Lung microvascular endothelial cell (primary cell): ENCODE measurements around the gene PPP2R5B. TPM values are rescaled to one million over a fixed set of nuclear protein-coding genes. Genes with fewer than 3 reads are reported as not detected.

ENCODE experiments used
- DNase-seq, 2 donors: peaks; one replicate each; pipeline versions ENCODE4 v3.0.0 to v3.0.0-alpha.2; 2010; ENCODE audit warnings: low read depth in 2 of 2
- total RNA-seq: library from RNA; depleted of rRNA; stranded (reverse); fragments of >200 nt; gene quantifications from 2 replicates; pipeline ENCODE4 v1.2.1, GENCODE V29; 2014

The PPP2R5B gene
- total RNA-seq, 1 donor from 2014 or later = 11.5 TPM

GRCh38 chr11:64928957-64929356 lies 4.5 kb downstream of the PPP2R5B start:
- DNase-seq = no peak

GRCh38 chr11:64929625-64930024 lies 5.1 kb downstream of the PPP2R5B start:
- DNase-seq = no peak

GRCh38 chr11:64930340-64930739 lies 5.9 kb downstream of the PPP2R5B start:
- DNase-seq = no peak

GRCh38 chr11:64931290-64931689 lies 6.8 kb downstream of the PPP2R5B start:
- no peak for DNase-seq

GRCh38 chr11:64932324-64932723 lies 7.8 kb downstream of the PPP2R5B start:
- DNase-seq = no peak

GRCh38 chr11:64933213-64933934 lies 8.9 kb downstream of the PPP2R5B start:
- no peak for DNase-seq

GRCh38 chr11:64933935-64934681 lies 9.6 kb downstream of the PPP2R5B start:
- DNase-seq = no peak

- no peak for DNase-seq
Observed at GRCh38 chr11:64934682-64935358, 10.3 kb downstream of the PPP2R5B start.

- DNase-seq = no peak
Observed at GRCh38 chr11:64935359-64936081, 11.0 kb downstream of the PPP2R5B start, which contains the start of gene GPHA2. TSS of gene GPHA2 (minus strand) at chr11:64935893. CDS start at chr11:64935460, 433 bp downstream.

- no peak for DNase-seq
Observed at GRCh38 chr11:64936539-64936938, 12.1 kb downstream of the PPP2R5B start.

- DNase-seq = peak in 1 of 2 donors; percentile 50
Observed at GRCh38 chr11:64947208-64947814, 22.8 kb downstream of the PPP2R5B start.

- no peak for DNase-seq
Observed at GRCh38 chr11:64951529-64951928, 27.0 kb downstream of the PPP2R5B start.

GRCh38 chr11:64954201-64954600 lies 29.7 kb downstream of the PPP2R5B start:
- DNase-seq = no peak

GRCh38 chr11:64959498-64959897 lies 35.0 kb downstream of the PPP2R5B start:
- DNase-seq = peak in 1 of 2 donors; percentile 24

GRCh38 chr11:64960719-64961118 lies 36.2 kb downstream of the PPP2R5B start:
- peak in 1 of 2 donors; percentile 4 for DNase-seq

- DNase-seq = no peak
Observed at GRCh38 chr11:64963072-64963631, 38.7 kb downstream of the PPP2R5B start.

- DNase-seq = no peak
Observed at GRCh38 chr11:64967375-64967774, 42.9 kb downstream of the PPP2R5B start.

GRCh38 chr11:64969209-64969608 lies 44.7 kb downstream of the PPP2R5B start:
- DNase-seq = peak in 1 of 2 donors; percentile 32

GRCh38 chr11:64970731-64971151 lies 46.3 kb downstream of the PPP2R5B start:
- DNase-seq = peak; percentile 19 to 37

- peak; percentile 80 to 89 for DNase-seq
Observed at GRCh38 chr11:64971421-64972233, 47.1 kb downstream of the PPP2R5B start, which contains the start of gene MAJIN. TSS of gene MAJIN (minus strand) at chr11:64972108. CDS start at chr11:64959405, 12,703 bp downstream.
